ENCODE data around the gene MGLL.

The MGLL gene

DNA sequence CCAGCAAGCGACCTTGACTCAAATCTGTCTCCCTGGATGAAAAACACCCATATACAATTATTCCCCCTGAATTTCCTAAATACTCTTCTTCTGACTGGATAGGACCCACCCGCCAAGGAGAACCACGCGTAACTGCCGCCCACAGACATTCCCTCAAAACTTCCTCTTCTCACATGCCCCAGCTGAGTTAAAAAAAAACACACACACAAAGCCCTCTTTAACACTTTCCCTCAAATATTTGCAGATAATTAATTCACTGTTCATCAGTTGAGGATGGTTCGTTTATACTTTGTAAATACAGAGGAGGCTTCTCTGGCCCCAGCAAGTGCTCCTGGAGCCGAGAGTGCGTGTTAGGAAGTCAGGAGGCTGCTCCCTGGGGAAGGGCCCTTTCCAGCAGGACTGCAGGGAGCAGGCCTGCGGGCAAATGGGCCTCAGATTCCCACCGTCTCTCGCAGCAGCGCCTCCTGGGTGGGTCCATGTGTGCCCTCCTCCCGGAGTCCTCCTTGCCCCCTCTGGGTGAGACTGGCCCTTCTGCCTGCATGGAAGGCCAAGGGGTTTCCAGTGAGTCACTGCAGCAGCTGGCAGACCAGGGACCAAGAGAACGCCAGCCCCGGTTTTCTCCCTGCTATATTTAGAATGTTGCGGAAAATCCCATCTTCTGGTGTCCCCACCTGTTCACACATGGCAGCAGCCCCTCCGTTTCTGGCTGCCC, 46.8 kb downstream of the MGLL start:
- no peak overlapping the region for H3K4me3 ChIP-seq (ENCODE audit: low read depth, low read length)

DNA sequence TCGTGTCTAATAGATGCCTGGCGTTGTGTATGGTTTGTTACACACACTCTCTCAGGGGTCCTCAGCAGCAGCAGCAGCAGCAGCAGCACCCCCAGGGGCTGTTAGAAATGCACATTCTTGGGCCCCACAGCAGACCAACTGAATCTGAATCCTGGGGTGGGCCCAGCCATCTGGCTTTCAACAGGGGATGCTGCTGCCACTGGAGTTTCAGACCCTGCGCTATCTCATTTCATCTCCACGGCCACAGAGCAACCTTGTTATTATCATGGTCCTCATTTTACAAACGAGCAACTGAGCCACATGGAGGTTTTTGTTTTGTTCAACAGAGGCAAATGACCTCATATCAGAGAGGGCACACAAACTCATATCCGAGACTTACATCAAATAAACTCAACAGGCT, 47.7 kb downstream of the MGLL start:
- no peak overlapping the region for H3K4me3 ChIP-seq (ENCODE audit: low read depth, low read length)

DNA sequence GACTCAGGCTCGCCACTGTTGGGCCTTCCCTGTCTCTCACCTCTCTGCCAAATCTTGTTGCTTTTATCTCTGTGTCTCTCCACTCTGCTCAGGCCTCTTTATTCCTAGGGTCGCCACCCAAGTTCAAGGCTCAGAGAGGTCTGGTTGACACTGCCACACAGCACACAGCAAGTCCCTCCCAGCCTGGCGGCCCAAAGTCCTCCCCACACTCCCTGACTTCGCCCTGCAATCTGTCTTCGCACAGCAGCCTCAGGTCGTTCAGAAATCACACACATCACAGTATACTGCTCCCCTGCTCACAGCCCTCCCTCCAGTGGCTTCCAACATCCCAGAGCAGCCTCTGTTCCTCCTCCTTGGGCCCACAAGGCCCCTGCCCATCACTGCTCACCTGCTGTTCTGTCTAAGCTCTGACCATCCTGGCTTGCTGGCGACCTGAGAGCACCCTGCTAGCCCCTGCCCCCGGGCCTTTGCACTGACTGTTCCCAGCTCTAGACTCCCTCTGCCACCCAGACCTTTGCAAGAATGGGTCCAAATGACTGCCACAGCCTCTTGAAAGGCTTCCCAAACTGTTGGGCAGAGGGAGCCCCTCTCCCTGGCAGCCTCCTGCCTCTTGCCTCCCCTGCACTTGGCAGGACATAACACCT, 48.4 kb downstream of the MGLL start:
- no peak overlapping the region for H3K4me3 ChIP-seq (ENCODE audit: low read depth, low read length)

DNA sequence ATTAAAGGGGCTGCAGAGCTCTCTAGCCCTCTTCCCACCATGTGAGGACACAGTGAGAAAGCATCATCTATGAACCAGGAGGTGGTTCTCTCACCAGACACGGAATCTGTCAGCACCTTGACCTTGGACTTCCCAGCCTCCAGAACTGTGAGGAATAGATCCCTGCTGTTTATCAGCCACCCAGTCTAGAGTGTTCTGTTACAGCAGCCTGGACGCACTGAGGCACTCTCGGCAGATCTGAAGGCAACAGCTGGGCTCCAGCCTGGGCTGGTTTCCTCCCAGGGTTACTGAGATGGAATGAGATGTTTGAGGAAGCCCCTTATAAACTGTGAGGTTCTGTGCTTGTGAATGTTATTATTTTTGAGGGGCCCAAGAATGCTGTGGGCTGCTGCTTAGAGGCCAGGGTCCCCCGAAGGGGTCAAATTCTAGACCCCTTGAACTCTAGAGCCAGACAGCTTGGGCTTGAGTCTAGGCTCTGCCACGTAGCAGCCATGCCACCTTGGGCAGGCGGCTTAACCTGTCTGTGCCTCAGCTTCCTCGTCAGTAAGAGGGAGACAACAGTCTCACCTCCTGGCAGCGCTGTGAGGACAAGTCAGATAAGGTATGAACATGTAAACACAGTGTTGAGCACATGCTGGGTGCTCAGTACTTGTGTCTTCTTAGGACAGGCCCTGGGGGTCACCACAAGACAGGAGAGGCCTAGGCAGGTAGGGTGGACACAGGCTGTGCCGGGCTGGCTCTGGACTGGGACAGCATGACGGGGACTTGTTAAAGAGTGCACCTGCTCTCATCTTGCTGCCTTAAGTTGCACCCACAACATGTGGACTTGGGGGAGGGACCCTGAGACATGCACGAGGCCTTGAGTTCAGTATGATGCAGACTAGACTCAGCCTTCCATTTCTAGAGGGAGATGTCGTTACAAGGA, 49.2 kb downstream of the MGLL start:
- no peak overlapping the region for H3K4me3 ChIP-seq (ENCODE audit: low read depth, low read length)

DNA sequence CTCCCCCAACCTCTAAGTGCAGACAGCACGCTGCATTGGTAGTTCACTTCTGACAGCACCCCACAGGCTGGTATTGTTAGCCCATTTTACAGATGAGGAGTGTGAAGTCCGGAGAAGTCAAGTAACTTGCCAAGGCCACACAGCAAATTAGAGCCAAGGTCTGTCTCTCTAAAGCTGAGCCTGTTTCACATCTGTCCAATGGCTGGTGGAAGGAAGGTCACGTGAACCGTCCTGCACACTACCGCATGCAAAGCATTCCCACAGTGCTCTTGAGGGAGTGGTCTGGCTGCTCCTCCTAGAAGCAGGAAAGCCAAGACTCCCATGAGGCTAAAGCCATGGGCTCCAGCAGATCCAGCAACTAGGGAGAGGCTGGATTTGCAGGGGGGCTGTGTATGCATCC, 50.0 kb downstream of the MGLL start:
- no peak overlapping the region for H3K4me3 ChIP-seq (ENCODE audit: low read depth, low read length)

DNA sequence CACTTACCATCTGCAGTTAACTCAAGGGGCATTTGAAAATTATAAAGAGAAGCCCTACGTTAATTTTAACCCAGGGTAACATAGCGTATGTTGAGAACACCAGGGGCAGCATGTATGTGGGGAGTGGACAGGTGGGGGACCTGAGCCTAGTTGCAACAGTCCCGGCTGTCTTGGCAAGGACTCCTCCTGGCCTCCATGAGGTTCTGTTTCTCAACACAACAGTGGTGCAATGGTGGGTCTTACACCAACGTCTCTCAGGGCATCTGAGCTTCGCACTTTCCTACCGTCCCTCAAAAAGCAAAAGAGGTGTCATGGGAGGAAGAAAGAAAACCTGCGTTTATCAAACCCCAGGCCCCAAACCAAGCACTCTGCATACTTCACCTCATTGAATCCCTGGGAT, 50.6 kb downstream of the MGLL start:
- no peak overlapping the region for H3K4me3 ChIP-seq (ENCODE audit: low read depth, low read length)

DNA sequence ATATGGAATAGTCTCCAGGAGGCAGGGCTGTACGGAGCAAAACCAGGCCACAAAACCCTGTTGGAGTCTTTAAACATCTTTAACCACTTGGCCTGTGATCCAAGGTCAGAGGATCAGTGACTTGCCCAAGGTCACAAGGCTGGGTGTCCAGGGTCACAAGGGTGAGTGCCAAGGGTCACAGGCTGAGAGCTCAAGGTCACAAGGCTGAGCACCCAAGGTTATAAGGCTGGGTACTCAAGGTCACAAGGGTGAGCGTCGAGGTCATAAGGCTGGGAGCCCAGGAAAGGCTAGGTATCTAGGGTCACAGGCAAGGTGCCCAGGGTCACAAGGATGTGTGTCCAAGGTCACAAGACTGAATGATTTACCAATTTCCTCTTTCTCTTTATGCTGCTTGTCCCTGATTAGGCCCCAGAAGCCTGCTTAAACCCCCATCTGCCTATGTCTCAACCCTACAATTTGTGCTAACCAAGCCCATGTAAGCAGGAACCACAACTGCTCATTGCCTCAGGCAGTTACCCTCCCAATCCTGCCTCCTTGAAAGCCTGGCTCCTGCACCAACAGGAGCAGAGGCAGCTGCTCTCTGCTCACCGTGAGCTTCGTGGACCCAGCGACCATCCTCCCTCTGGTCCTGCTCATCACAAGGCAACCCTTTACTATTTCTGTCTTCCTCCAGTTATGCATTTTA, 51.5 kb downstream of the MGLL start:
- H3K4me3 ChIP-seq (ENCODE audit: low read depth, low read length) = no peak overlapping the region

DNA sequence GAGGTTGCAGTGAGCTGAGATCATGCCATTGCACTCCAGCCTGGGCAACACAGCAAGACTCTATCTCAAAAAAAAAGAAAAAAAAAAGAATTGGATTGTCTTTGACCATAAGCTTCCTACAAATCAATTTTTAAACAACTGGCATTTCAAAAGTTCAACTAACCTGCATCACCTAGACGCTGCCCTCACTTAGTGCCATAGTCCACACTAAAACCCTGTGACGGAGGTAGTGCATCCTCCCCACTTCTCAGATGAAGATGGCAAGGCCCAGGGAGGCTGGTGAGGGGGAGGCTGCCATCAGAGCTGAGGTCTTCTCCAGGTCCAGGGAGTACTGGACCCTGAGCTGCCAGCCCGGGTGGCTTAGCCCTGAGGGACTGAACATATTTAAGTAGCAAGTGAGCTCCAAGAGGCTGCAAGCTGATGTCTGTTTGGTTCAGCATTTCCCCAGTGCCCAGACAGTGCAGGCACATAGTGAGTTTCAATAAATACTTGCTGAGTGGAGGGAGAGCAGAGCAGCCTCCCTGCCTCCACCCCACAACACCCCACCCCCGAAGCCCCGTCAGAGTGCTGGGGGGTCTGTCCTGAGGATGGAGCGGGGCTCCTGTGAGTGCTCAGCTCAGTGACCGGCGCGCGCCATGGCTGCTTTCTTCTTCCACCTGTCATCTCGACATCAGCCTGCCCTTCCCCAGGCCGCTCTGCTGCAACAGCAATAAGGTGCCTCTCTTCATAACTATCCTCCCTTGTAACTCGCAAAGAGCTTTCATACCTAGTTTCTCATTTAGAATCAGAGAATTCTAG, 52.8 kb downstream of the MGLL start:
- H3K4me3 ChIP-seq (ENCODE audit: low read depth, low read length) = no peak overlapping the region

DNA sequence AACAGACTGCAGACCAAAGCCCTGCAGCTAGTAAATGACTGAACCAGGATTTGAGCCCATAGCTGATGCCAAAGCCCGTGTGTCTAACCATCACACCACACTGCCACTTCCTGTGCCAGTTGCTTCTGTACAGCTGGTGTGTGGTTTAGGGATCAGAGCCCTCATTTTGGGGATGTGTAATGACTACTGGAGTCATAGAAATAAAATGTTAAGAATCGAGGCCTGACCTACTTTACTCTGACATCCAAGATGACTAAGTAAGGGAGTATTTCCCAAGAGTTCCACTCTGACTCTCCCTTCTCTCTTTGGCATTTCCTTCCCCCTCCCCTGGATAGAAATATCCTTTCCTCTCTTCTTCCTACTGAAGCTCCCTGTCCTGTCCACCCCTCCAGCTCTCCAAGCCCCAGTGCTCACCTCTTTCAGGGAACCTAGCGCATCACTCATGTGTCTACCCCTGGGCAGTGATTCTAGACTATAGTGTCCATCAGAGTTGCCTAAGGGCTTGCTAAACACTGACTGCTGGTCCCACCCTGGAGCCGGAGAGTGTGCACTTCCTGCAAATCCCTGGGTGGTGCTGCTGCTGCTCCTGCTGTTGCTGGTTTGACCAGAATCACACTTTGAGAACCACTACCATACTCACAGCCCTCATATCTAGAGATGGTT, 53.8 kb downstream of the MGLL start:
- H3K4me3 ChIP-seq (ENCODE audit: low read depth, low read length) = no peak overlapping the region

DNA sequence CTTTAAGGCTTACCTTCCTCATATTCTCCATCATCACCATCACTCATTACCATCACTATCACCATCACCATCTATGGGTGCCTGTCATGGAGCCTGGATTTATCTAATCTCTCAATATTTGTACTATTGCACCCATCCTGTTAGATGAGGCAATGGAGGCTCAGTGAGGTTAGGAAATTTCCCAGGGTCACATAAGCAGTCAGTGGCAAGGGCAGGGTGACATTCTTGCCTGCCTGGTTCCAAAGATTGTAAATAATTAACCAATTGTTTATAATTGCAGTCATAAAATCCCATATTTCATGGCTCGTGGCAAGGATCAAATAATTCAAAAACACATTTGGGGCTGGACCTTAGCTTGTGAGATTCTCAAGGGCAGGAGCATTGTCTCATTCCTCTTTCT, 55.2 kb downstream of the MGLL start:
- H3K4me3 ChIP-seq (ENCODE audit: low read depth, low read length) = no peak overlapping the region

DNA sequence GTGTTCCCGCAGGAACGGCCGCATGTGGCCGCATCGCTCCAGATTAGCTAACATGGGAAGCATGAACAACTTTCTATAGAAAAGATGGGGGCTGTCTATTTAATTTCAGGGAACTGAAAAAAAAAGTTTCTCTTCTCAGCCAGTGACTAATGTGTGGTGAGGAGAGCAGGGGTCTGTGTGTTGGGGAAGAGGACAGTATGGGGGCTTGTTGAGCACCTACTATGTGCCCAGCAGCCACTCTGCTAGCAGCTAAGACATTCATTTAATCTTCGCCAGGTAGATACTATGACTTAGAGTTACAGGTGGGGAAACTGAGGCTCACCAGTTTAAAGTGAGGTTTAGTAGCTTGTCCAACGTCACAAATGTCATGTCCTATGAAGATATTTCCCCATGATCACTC, 56.6 kb downstream of the MGLL start:
- no peak overlapping the region for H3K4me3 ChIP-seq (ENCODE audit: low read depth, low read length)

DNA sequence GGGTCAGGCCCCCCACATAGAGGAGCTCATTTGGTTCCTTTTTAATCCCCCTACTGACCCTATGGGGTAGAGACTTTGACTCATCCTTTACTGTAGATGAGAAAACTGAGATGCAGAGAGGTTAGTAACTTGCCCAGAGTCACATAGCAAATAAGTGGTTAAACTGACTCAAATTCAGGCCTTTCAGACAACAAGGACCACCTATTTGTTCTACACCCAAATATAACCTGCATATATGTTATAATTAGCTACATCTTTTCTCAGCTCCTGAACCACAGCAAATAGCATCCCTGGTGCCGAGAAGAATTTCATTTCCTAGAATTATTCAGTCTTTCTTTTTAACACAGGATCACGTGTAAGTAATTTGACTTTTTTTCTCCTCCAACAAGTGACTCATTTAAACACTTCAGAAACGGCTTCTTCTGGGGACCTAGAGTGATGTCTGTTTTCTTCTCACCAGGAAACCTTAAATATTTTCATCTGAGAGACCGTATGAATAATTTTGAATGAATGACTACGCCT, 57.4 kb downstream of the MGLL start:
- no peak overlapping the region for H3K4me3 ChIP-seq (ENCODE audit: low read depth, low read length)

DNA sequence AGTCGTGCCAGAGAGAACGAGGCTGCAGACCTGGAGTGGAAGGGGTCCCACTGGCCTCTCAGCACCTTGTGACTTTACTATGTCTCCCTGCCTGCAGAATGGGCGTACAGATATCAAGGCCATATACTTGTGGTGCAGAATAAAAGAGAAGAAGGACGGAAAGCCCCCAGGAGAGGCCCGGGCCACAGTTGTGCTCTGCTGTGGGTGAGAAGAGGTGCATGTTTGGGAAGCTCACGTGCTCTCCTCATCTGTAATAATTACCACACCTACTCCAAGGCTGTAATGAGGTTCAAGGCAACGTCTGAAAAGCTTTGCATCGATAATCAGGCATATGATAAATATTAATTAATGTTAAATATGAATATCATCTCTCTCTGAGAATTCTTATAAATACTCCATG, 58.0 kb downstream of the MGLL start:
- H3K4me3 ChIP-seq (ENCODE audit: low read depth, low read length) = no peak overlapping the region

DNA sequence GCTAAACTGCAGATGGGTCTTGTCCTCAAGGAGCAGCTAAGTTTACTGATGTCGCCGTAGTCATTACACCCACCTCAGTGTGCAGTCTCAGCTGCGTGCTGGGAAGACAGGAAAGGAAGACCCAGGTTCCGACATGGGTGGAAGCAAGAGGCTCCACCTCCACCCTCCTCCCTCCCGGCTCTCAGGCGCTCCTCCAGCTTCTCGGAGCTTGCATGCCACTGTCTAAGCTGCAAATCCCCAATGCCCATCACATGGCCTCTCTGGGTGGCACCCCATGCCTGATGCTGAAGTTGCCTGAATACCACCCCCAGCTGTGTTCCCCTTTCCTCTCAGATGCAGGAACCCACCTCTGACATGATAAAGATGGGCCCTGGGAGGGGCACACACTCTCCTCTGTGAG, 58.5 kb downstream of the MGLL start:
- H3K4me3 ChIP-seq (ENCODE audit: low read depth, low read length) = no peak overlapping the region

DNA sequence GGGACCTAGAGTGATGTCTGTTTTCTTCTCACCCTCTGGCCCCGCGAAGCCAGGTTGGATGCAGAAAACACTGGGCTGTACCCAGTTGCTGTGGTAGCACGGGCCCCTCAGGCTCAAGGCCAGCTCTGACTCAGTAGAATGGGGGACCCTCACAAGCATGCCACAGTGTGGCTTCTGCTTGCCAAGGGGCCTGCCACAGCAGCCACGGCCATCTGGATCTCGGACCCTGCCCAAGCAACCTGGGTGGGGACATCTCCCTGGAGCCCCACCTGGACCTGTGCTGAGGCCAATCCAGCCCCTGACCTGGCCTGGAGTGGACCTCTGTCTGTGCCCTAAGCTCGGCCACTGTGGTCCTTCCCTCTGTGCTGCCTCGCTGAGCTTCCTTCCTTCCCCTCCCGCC, 59.0 kb downstream of the MGLL start:
- no peak overlapping the region for H3K4me3 ChIP-seq (ENCODE audit: low read depth, low read length)

DNA sequence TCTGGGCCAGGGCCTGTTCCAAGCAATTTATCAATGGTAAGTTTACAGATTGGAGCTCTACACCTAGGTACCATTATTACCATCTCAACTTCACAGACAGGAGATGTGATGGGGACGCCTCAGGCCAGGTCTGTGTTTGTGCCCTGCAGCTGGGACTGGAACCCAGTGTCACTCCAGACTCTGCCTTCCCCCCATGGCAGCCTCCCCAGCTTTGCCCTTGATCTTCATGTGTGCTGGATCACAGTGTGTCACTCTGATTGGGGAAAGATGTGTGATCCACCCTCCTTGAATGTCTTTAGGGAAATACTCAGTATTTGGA, 59.6 kb downstream of the MGLL start:
- H3K4me3 ChIP-seq (ENCODE audit: low read depth, low read length) = no peak overlapping the region

DNA sequence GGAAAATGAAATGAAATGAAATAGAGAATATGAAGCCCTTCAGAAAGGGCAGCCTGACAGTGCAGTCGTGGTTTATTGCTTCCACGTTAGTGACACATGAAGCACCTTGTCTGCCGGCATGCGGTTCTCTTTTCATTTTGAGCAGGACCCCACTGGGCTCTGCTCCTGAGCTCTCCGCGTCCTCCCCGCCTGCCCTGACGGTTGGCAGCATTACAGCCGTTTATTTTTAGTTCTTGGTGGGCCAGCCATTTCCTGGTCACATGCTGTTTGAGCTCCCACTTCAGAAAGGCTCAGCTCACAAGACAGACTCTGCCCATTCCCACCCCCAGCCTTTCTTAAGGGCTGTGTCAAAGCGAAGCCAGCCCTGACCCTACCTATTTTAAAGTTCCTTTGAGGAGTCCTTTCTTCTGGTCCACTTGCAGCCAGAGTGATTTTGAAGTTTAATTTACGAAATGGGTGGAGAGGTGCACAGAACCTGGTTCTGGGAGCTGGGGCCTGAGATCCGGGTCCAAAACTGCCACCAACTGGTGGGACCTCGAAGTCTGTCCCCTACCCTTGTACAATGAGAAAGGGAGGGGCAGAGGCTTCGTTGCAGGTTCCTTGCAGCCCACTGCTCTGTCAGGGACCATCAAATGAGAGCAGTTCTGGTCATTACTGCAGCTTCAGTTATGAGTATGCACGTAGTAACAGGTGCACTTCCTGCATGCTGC, 60.1 kb downstream of the MGLL start:
- no peak overlapping the region for H3K4me3 ChIP-seq (ENCODE audit: low read depth, low read length)

DNA sequence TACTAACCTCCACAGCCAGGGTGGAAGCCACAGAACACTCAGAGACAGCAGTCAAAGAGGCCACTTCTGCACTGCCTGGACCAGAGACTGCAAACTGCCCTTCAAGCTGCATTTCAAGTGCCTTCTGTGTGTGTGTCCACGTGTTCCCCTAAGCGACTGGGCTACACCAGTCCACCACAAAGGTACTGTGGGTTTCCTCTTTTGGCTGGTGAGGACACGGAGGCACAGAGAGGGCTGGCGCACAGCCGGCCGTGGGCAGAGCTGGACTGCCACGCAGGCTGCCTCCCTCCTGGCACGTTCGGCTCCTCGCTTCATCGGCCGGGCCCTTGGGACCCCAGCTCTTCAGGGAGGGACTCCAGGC, 60.9 kb downstream of the MGLL start:
- H3K4me3 ChIP-seq (ENCODE audit: low read depth, low read length) = no peak overlapping the region

DNA sequence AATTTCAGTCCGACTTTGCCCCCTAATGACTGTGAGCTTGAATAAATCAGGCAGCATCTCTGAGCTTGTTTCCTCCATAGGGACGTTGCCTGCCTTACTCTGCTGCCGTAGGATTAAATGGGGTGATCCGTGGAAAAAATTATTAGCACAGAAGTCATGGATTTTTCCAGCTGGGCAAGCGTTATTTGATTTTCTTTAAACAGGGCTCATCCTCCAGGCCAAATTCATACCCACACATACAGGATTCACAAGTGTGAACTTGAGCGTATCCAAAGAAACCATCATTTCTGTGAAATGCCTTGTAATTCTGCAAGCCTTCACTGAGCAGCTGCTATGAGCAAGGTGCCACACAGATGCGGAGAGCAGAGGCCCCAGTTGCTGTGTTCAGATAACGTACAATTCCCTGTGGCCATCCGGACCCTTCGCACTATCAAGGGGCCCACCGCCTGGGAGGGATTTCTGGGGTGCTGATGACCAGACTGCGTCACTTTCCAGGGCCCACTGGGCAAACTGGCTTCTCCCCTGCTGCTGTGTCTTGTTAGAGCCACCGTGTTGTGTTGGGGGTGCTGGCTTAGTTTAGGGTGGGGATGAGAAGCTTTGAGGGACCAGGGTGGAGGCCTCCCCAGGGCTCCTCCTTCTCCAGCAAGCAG, 61.4 kb downstream of the MGLL start:
- no peak overlapping the region for H3K4me3 ChIP-seq (ENCODE audit: low read depth, low read length)

Data from iPS-11a (cell line).